Measurements from ENCODE around the gene PLA2G4D. TPM values are rescaled to one million over a fixed set of nuclear protein-coding genes. Genes with fewer than 3 reads are reported as not detected.

The PLA2G4D gene
- under 1 TPM in 5 of 8 experiments, not detected in 3; 0.08 to 0.76 (median 0.32) TPM for total RNA-seq

DNA sequence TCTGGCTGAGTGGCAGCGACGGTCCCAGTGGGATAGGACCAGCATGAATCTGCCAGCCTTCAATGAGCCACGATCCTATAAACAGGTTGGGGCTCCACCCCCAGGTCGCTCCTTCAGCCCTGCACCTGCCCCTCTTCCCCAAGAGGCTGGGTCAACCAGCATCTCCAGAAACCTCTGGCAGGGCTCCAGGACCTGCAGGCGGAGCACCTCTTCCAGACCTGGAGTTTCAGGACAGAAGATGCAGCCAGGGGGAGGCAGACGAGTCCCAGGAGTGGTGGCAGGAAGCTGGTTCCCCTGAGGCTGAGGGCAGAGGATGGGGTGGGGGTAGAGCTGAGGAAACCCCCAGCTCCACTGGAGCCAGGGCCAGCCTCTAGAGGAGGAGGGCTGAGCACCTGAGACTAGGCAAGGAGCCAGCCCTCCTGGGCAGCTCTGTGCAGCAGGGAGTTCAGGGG, at the start of gene PLA2G4D:
Gene PLA2G4D (minus strand): TSS at position 51 of the 452 bp plus-strand sequence. CDS start 103 bp downstream, outside the sequence.
- Histone ChIP-seq H3K27ac (no peak within 1 kb of the TSS), H3K4me3 (no peak within 1 kb of the TSS), H3K4me1 (replicated peaks in 1 of 2) (peaks cover 2 to 7% of the 10 kb centered on the region in 2 donors)
- in situ Hi-C loops (cut with MboI; ENCODE audit: low pct_unique_long_range_greater_than_20kb in 2 of 9, low sequenced_read_pairs in 9 of 9, unreplicated experiment in 9 of 9) = no loop called here
- peak in 1 of 8 experiments; percentile 11 for ATAC-seq (replicated peaks in 6 of 8)
- 10 to 83% (median 65%) methylated on average over 1 to 2 of the region's 6 CpGs; no CpG with 5 or more reads in 6 of the 10 experiments for WGBS, 10 experiments

DNA sequence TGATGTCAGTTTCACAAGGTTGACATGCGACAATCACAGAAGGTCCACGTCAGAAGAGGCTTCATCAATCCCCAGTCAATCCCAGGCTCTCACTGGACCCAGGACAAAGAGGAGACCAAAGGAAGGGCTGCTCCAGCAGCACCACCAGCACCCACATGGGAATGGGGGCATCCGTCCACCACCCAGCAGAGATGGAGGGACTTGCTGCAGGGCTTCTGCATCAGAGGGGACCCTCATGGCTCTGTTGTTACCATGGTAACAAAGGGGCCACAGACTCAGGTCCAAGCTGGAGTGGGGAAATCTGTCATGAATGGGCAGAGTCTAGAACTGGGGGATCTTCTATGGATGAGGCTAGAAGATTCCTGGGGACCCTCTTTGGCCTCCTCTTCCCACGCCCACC, 49.0 kb upstream of the PLA2G4D start:
- Histone ChIP-seq H3K4me3 (no peak overlapping the region), H3K4me1 (replicated peaks in 1 of 2) (no peaks in the 10 kb centered on the region), H3K27ac (no peak overlapping the region)
- no peak for ATAC-seq (replicated peaks in 6 of 8)
- in situ Hi-C loops (cut with MboI; ENCODE audit: low pct_unique_long_range_greater_than_20kb in 2 of 9, low sequenced_read_pairs in 9 of 9, unreplicated experiment in 9 of 9) = loop anchor here in 2 of 9 experiments (25.0 kb wide), 1 partner anchor 156 kb away; no protein-coding TSS in a partner anchor
- WGBS, 10 experiments = 20 to 100% (median 89%) methylated on average over 1 to 3 of the region's 4 CpGs; no CpG with 5 or more reads in 5 of the 10 experiments

DNA sequence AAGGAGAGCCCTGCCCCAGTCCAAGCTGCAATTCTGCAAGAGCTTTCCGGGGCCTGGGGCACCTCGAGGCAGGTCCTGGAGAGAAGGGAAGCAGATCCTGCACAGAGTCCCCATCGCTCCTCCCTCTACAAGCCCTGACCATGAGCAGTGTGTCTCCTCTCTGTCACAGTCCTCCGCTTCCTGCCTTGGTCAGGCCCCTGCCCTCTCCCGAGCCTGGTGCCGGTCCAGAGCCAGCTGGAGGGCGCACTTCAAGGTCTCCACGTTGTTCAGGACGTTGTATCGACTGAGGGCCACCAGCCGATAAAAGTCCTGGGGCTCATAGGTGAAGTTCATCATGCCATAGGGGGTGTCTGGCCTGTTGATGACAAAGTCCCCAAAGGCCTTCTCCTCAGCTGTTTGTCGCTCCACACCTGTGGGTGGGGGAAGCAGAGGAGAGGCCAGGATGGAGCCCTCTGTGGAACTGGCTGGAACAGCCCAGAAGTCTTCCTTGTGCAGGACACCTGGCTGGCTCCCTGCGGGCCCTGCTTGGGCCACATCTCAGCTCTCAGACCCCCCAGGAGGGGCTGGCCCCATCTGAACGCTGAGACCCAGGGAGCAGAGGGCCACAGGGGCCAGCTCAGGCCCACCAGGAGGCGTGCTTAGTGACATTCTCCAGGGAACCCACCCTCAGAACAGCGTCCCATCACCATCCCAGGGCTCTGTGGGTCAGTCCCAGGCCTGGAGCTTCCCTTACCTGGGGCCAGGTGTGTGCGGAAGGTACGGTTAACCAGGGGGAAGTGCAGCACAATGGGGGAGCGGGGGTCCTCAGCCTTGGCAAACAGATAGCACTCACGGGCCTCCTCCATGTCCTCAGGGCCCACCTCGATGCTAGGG, 47.7 kb upstream of the PLA2G4D start:
- in situ Hi-C loops (cut with MboI; ENCODE audit: low pct_unique_long_range_greater_than_20kb in 2 of 9, low sequenced_read_pairs in 9 of 9, unreplicated experiment in 9 of 9) = loop anchor here in 2 of 9 experiments (25.0 kb wide), 1 partner anchor 155 kb away; no protein-coding TSS in a partner anchor
- Histone ChIP-seq H3K4me3 (no peak overlapping the region), H3K4me1 (replicated peaks in 1 of 2) (no peaks in the 10 kb centered on the region), H3K27ac (no peak overlapping the region)
- 56 to 83% (median 79%) methylated on average over 1 to 10 of the region's 21 CpGs; no CpG with 5 or more reads in 6 of the 10 experiments for WGBS, 10 experiments
- ATAC-seq (replicated peaks in 6 of 8) = no peak

DNA sequence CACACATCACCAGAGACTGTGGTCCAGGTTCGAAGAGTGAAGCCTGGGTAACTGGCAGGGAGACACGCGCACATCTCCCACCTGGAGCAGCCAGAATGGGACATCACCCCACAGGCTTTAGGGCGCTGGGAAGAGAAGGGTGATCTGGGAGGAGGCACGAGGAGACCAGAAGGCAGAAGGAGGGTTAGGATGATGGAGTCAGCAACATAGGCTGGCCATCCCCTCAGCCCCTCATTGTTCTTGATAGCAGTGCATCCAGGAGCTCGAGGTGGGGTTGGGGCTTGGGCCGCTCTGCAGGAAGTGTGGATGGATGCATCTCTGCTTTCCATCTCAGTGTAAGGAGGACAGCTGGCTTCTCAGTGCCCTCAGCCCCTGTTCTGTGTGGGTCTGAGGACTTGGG, 46.9 kb upstream of the PLA2G4D start:
- in situ Hi-C loops (cut with MboI; ENCODE audit: low pct_unique_long_range_greater_than_20kb in 2 of 9, low sequenced_read_pairs in 9 of 9, unreplicated experiment in 9 of 9) = loop anchor here in 2 of 9 experiments (25.0 kb wide), 1 partner anchor 154 kb away; no protein-coding TSS in a partner anchor
- WGBS, 10 experiments = 42 to 100% (median 84%) methylated on average over 1 to 3 of the region's 7 CpGs; no CpG with 5 or more reads in 6 of the 10 experiments

GRCh38 chr15:42140383-42141070, 46.2 kb upstream of the PLA2G4D start:
- in situ Hi-C loops (cut with MboI; ENCODE audit: low pct_unique_long_range_greater_than_20kb in 2 of 9, low sequenced_read_pairs in 9 of 9, unreplicated experiment in 9 of 9) = loop anchor here in 2 of 9 experiments (25.0 kb wide), 1 partner anchor 153 kb away; no protein-coding TSS in a partner anchor
- Histone ChIP-seq H3K4me3 (no peak overlapping the region), H3K27ac (no peak overlapping the region), H3K4me1 (replicated peaks in 1 of 2) (no peaks in the 10 kb centered on the region)
- WGBS, 10 experiments = 40 to 80% (median 67%) methylated on average over 1 to 3 of the region's 8 CpGs; no CpG with 5 or more reads in 3 of the 10 experiments
- no peak for ATAC-seq (replicated peaks in 6 of 8)

More for the DNA sequence above, 46.9 kb upstream of the PLA2G4D start:
- H3K27ac ChIP-seq = no peak overlapping the region
- H3K4me3 ChIP-seq = no peak overlapping the region
- ATAC-seq (replicated peaks in 6 of 8) = no peak
- H3K4me1 ChIP-seq (replicated peaks in 1 of 2) = no peaks in the 10 kb centered on the region

DNA sequence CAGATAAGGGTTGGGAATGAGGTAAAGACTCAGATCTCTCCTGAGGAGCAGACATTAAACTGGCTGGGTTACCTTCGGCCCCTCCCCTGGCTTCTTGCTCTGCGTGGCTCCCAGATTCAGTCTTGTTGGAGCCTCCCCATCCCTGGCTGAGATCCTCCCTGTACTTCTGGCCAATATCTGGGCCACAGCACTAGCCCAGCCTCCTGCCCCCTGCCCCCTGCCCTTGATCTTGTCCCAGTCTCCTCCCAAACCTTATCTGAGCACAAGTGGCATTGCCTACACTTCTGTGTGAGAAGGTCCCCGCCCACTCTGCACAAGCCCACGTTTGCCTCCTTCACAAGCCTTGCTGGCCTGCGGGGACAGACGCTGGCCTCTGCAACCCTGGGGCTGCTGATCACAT, 45.2 kb upstream of the PLA2G4D start:
- in situ Hi-C loops (cut with MboI; ENCODE audit: low pct_unique_long_range_greater_than_20kb in 2 of 9, low sequenced_read_pairs in 9 of 9, unreplicated experiment in 9 of 9) = loop anchor here in 4 of 9 experiments (5.0 to 25.0 kb wide), 4 partner anchors 55 to 152 kb away; no protein-coding TSS in a partner anchor
- Histone ChIP-seq H3K27ac (no peak overlapping the region), H3K4me1 (replicated peaks in 1 of 2) (no peaks in the 10 kb centered on the region), H3K4me3 (no peak overlapping the region)
- no peak for ATAC-seq (replicated peaks in 6 of 8)
- 45 to 100% (median 100%) methylated on average over 1 to 4 of the region's 6 CpGs; no CpG with 5 or more reads in 3 of the 10 experiments for WGBS, 10 experiments

DNA sequence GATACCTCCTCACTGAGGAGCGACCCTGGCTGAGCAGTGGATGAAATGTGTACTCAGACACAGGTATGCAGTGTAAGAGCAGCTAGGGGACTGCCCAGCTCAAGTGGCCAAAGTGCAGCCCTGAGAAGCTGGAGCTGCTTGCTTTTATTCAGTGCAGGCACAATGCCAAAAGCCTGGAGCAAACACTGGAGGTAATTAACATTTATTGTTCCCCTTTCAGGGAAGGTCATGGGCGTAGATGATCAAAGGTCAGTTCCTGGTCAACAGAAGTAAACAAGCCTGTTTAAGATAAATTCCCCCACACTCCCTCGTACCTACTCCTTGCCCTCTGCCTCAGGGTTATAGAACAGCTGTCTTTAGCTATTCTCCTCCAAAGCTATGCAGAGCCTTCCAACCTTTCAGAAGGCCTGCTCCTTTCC, 44.6 kb upstream of the PLA2G4D start:
- no peak overlapping the region for H3K27ac ChIP-seq
- no peak overlapping the region for H3K4me3 ChIP-seq
- in situ Hi-C loops (cut with MboI; ENCODE audit: low pct_unique_long_range_greater_than_20kb in 2 of 9, low sequenced_read_pairs in 9 of 9, unreplicated experiment in 9 of 9) = loop anchor here in 4 of 9 experiments (5.0 to 25.0 kb wide), 4 partner anchors 54 to 152 kb away; no protein-coding TSS in a partner anchor
- peak in 1 of 8 experiments; percentile 3 for ATAC-seq (replicated peaks in 6 of 8)
- no peaks in the 10 kb centered on the region for H3K4me1 ChIP-seq (replicated peaks in 1 of 2)
- WGBS, 10 experiments = 0 to 83% (median 51%) methylated on average over 1 to 3 of the region's 3 CpGs; no CpG with 5 or more reads in 3 of the 10 experiments

- in situ Hi-C loops (cut with MboI; ENCODE audit: low pct_unique_long_range_greater_than_20kb in 2 of 9, low sequenced_read_pairs in 9 of 9, unreplicated experiment in 9 of 9) = loop anchor here in 4 of 9 experiments (5.0 to 25.0 kb wide), 4 partner anchors 54 to 151 kb away; no protein-coding TSS in a partner anchor
- Histone ChIP-seq H3K4me1 (replicated peaks in 1 of 2) (no peaks in the 10 kb centered on the region), H3K27ac (no peak overlapping the region), H3K4me3 (no peak overlapping the region)
- no peak for ATAC-seq (replicated peaks in 6 of 8)
- WGBS, 10 experiments = 33 to 90% methylated on average over 1 to 2 of the region's 4 CpGs; no CpG with 5 or more reads in 8 of the 10 experiments
Observed at GRCh38 chr15:42138411-42138810, 44.0 kb upstream of the PLA2G4D start.

DNA sequence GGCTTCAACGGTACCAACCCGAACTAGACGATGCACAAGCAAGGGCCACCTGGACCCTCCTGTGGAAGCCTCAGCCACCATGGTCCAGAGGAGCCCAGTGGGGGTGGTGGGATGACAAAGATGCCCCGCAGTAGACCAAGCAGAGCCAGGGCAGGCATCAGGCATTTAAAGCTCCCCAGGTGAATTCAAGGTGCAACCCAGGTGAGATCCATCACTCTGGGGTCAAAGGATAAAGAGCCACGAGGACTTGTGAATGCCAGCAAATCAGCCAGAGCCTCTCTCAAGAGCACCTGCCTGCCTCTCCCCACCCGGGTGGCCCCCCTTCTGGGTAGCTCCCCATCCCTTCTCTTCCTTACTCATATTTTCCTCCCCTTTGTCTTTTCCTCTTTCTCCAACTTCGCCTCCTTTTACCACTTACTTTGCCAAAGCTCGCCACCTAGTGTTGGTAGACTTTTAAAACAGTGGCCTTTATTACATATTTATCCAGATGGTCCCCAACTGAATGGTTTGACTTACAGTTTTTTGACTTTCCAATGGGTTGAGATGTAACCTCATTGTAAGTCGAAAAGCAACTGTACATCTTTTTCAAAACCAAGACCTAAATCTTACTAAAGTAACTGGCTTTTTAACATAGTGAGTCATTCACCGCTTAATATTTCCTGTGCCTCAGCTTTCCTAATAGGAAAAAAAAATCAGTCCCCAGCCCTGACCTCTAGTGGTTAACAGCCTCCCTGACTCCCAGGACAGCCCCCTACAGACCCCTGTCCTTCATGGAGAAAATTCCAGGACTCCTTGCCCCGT, 43.3 kb upstream of the PLA2G4D start:
- Histone ChIP-seq H3K27ac (no peak overlapping the region), H3K4me1 (replicated peaks in 1 of 2) (no peaks in the 10 kb centered on the region), H3K4me3 (no peak overlapping the region)
- 0 to 67% (median 32%) methylated on average over 1 to 8 of the region's 11 CpGs; no CpG with 5 or more reads in 1 of the 10 experiments for WGBS, 10 experiments
- peak in 5 of 8 experiments; percentile 7 to 48 (median 29) for ATAC-seq (replicated peaks in 6 of 8)
- in situ Hi-C loops (cut with MboI; ENCODE audit: low pct_unique_long_range_greater_than_20kb in 2 of 9, low sequenced_read_pairs in 9 of 9, unreplicated experiment in 9 of 9) = loop anchor here in 4 of 9 experiments (5.0 to 25.0 kb wide), 4 partner anchors 53 to 150 kb away; no protein-coding TSS in a partner anchor

GRCh38 chr15:42136513-42136912, 42.2 kb upstream of the PLA2G4D start:
- in situ Hi-C loops (cut with MboI; ENCODE audit: low pct_unique_long_range_greater_than_20kb in 2 of 9, low sequenced_read_pairs in 9 of 9, unreplicated experiment in 9 of 9) = loop anchor here in 4 of 9 experiments (5.0 to 25.0 kb wide), 4 partner anchors 52 to 149 kb away; no protein-coding TSS in a partner anchor
- no peaks in the 10 kb centered on the region for H3K4me1 ChIP-seq (replicated peaks in 1 of 2)
- H3K27ac ChIP-seq = no peak overlapping the region
- no peak overlapping the region for H3K4me3 ChIP-seq
- ATAC-seq (replicated peaks in 6 of 8) = no peak
- WGBS, 10 experiments = 61 to 100% (median 82%) methylated on average over 2 to 11 of the region's 11 CpGs; no CpG with 5 or more reads in 1 of the 10 experiments

DNA sequence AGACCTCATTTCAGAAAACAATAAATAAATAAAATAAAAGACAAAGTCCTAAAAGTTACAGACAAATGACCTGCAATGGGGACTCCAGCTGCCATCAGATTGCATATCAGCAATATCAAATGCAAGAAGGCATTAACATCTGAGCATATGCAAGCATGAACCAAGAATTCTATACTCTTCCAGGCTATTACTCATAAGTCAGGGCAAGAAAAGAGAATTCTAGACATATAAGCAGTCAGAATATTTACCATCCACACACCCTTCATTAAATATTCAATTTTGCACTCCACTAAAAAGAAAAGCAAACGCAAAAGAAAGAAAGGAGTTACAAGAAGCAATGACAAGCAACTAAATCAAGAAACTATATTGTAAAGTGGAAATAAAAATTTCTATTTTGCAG, 41.0 kb upstream of the PLA2G4D start:
- peak in 3 of 8 experiments; percentile 77 to 85 (median 78) for ATAC-seq (replicated peaks in 6 of 8)
- Histone ChIP-seq H3K4me3 (no peak overlapping the region), H3K4me1 (replicated peaks in 1 of 2) (no peaks in the 10 kb centered on the region), H3K27ac (no peak overlapping the region)
- WGBS, 10 experiments = 0 to 100% (median 38%) methylated on average over 1 of the region's 1 CpG; no CpG with 5 or more reads in 2 of the 10 experiments
- in situ Hi-C loops (cut with MboI; ENCODE audit: low pct_unique_long_range_greater_than_20kb in 2 of 9, low sequenced_read_pairs in 9 of 9, unreplicated experiment in 9 of 9) = loop anchor here in 4 of 9 experiments (5.0 to 25.0 kb wide), 4 partner anchors 51 to 148 kb away; no protein-coding TSS in a partner anchor
